GM04503 (cell line): ENCODE data around the gene DCDC2C.

Source experiments
- DNase-seq: peaks from one replicate; pipeline ENCODE4 v3.0.0-alpha.2; 2012; ENCODE audit warnings: low read depth

Gene DCDC2C

DNA sequence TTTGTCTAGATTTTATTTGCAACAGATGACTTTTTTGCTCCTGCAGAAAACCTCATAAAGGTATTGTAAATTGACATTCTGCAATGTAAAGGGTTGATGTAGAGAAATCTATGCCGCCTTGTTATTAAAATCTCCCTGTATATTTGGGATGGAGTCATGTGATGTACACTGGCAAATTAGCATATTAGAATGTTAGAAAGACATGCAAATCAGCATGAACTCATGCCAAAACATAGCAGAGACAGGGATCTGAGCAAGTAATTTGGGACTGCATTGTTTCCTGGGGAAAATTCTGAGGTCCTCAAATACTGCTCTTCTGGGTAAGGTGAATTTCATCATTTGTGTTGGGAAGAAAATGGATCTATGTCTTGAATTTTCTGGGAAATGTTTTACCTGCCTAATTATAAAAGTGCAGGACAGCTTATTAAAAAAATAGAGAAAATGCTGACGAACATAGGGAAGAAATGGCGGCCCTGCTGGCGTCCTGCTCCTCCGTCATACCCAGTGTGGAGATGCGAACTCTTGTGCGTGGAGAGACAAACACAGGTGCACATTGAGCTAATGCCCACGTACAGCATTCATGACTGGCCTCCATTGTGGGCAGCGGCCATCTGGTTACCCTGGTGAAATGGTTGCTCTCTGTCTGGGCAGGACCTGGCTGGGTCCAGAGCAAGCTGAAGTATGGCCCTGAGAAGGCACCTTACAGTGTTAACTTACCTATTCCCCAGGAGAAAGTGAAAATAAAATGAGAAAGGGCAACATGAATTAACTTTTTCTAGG is 29.1 kb upstream of the DCDC2C start:
- DNase-seq, result no peak

DNA sequence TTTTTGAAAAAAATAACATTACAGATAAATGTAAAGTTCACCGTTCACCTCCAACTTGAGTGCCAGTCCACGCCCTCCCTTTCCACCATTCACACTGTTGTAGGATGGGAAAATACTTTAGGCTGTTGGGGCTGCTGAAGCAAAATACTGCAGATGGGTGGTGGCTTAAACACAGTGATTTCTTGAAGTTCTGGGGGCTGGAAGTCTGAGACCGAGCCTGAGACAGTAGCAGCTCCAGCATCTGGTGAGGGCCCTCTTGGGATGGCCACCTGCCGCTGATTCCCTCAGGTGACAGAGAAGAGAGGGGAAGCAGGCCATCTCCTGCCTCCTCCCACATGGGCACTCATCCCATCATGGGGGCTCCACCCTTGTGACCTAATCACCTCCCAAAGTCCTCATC is 27.7 kb upstream of the DCDC2C start:
- no peak for DNase-seq

- no peak for DNase-seq
These were observed 25.9 kb upstream of the DCDC2C start for GRCh38 chr2:3677436-3677835.

GRCh38 chr2:3678212-3678611 is 25.2 kb upstream of the DCDC2C start:
- DNase-seq, result no peak

- DNase-seq, result no peak
These were observed 24.2 kb upstream of the DCDC2C start for GRCh38 chr2:3679180-3679579.

- no peak for DNase-seq
These were observed 23.6 kb upstream of the DCDC2C start for GRCh38 chr2:3679616-3680393.

GRCh38 chr2:3680548-3681345 is 22.6 kb upstream of the DCDC2C start:
- DNase-seq, result no peak

DNA sequence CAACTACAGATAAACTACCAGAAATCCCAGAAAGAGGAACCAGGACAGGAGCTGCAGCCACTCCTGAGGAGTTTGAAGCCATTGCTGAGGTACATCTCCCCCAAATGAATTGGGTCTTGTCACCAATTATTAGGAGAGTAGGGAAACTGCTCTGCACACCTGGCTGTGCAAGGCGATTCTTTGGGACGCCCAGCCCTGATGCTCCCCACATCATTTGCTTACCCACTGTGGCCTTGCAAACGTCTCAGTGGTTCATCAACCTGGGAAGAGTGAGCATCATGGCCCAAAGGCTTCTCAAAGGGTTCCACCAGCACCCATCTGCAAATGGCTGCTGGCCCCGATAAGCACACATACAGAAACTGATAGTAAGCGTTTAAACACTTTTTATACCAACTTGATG is 21.8 kb upstream of the DCDC2C start:
- DNase-seq, result no peak

- no peak for DNase-seq
These were observed 20.6 kb upstream of the DCDC2C start for GRCh38 chr2:3682811-3683210.

DNA sequence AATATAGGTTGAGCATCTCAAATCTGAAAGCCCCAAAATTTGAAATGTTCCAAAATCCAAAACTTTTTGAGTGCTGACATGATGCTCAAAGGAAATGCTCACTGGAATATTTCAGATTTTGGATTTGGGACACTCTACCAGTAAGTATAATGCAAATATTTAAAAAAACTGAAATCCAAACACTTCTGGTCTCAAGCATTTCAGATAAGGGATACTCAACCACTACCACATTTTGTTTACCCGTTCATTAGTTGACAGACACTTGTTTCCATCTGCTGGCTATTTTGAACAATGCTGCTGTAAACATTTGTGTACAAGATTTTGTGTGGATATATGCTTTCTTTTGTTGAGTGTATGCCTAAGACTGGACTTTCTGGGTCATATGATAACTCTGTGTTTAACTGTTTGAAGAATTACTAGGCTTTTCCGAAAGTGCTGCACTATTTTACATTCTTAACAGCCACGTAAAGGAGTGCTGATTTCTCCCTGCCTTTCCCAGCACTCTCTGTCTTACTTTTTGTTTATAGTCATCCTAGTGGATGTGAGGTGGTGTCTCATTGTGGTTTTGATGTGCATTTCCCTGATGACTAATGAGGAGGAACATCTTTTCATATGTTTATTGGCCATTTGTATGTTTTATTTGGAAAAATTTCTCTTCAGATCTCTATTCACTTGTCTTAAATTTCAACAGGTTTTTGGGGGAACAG is 19.5 kb upstream of the DCDC2C start:
- DNase-seq, result no peak

GRCh38 chr2:3689998-3690748 is 13.2 kb upstream of the DCDC2C start:
- no peak for DNase-seq

DNA sequence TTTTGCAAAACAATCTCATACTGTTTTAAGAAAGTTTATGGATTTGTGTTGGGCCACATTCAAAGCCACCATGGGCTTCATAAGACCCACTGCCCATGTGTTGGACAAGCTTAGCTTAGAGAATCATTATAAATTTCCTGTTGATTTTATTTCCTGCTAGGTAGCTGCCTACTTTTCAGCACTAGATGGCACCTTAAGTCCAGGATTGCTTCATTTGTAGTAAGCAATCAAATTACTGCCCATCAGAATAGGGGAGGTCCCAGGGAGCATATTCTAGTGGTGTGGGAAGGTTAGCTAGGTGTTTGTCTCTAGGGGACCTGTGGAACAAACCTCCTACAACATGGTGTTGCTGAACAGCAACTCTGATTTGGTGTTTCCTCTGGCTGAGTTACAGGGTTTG is 11.0 kb upstream of the DCDC2C start:
- no peak for DNase-seq

GRCh38 chr2:3696545-3696944 is 6.8 kb upstream of the DCDC2C start:
- DNase-seq, result no peak

DNA sequence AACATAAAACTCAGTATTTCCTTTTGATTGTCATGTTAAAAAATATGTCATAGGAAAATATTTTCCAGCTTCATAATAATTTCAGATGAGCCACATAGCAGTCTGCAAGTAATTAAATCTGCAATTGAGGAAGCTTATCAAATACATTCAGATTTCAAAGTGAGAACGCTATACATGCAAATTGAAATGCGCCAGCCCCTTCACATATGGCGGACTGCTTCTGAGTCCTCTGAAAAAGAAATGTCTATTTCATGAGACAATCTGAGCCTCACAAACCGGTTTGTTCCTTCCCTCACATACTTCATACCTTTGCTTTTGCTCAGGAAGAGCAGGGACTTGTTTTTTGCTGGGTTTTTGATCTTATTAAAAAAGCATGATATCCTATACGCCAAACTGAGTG is 2.3 kb upstream of the DCDC2C start:
- DNase-seq, result no peak

- DNase-seq, result no peak
These were observed 481 bp downstream of the DCDC2C start for GRCh38 chr2:3703757-3704355.

DNA sequence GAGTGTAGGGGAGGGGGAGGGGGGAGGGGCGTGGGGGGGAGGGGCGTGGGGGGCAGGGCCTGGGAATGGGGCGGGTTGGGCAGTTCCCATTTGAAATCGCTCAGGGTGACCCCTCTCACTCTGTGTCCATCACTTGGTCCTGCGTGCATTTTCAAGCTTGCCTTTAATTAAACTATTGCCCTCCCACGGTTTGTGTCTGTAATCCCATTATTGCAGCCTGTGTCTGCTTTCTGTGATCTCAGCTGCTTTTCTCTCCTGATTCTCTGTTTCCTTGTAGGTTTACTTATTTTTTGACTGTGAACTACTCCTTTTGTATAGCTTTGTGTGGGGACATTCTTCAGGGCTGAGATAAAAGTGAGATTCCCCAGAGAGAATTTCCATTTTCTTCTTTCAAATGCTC is 1.3 kb downstream of the DCDC2C start:
- DNase-seq, result no peak

DNA sequence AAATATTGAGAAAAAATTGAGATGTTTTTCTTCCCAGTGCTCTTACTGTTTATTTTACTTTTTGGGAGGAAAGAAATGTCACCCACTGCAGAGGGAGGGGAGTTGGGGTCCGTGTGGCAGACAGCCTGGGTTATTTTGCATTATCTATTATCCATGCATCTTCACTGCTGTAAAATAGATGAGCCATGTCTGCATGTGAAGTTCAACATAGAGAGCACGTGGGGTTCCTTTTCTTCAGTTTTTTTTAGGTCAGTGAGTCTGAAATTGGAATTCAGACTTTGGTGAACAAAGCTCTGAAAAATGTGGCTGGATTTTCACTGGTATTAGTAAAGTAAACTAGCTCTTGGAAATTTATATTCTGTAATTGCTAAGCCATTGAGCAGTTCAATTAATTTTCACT is 2.4 kb downstream of the DCDC2C start:
- DNase-seq, result no peak

DNA sequence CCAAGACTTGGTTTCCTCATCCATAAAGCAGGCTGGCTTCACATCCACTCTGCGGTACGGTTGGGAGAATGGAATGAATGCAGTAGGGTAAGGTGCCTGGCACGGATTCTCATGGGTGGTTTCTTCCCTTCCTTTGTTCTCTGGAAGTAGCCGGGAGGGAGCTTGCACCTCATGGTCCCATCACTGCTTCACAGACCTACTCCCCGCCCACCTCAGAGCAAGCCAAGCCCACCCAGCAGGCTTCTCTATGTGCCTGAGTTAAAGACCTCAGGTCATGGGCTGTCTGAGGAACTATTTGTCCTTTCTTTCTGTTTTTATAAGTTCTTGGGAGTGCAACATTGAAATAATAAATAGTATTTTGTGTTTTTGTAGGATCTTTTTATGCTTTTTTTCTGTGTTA is 3.5 kb downstream of the DCDC2C start:
- DNase-seq, result no peak

DNA sequence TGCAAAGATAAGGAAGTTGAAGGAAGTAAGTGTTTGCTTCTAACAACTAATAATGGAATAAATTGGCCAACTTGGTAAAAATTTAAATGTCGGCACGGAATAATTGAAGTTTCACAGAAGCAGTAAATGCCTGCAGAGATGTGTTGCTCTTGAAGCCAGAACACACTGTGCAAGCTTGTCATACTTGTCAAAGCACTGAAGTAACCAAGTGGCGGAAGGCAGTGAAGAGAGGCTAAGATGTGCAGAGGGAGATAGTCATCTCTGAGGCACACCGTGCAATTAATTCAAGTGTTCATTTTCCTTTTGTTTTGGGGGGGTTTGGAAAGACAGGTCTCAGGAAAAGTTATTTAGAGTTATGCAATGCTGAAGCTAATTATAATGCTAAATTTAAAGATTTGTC is 5.2 kb downstream of the DCDC2C start:
- no peak for DNase-seq

GRCh38 chr2:3709225-3709624 is 5.8 kb downstream of the DCDC2C start:
- DNase-seq, result no peak

DNA sequence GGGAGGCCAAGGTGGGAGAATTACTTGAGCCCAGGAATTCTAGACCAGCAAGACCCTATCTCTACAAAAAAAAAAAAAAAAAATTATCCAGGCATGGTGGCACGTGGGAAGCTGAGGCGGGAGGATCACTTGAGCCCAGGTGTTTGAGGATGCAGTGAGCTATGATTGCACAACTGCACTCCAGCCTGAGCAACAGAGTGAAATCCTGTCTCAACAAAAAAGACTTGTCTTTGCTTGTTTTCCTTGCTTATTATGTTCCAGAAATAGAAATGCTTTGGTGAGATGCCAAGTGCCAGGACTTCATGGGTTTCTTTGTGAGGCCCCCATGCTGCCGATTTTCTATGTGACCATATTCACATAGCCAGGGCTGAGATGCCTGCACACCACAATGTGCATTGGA is 9.0 kb downstream of the DCDC2C start:
- no peak for DNase-seq
